ENCODE measurements around the gene STUM. TPM values are rescaled to one million over a fixed set of nuclear protein-coding genes. Genes with fewer than 3 reads are reported as not detected.

The STUM gene
- polyA plus RNA-seq, 1 donor (not counting 4 experiments of a cell fraction or from before 2014, with no cell fraction given), result 0.01 TPM

- Histone ChIP-seq H3K27ac (ENCODE audit: control insufficient read depth, insufficient read depth, low read length) (no peak overlapping the region), H3K27me3 (ENCODE audit: control insufficient read depth, extremely low read depth, insufficient read depth, low read length) (peaks cover 41% of the 10 kb centered on the region), H3K4me2 (ENCODE audit: control insufficient read depth, extremely low read depth, insufficient read depth, low read depth, low read length) (no peak overlapping the region), H3K9me1 (ENCODE audit: control insufficient read depth, extremely low read depth, insufficient read depth, low read length) (no peaks in the 10 kb centered on the region), H4K20me1 (ENCODE audit: control insufficient read depth, extremely low read depth, insufficient read depth, low read length) (no peaks in the 10 kb centered on the region), H3K9me3 (ENCODE audit: control insufficient read depth, low read depth, low read length) (no peaks in the 10 kb centered on the region), H3K79me2 (ENCODE audit: control insufficient read depth, insufficient read depth, low read length) (no peaks in the 10 kb centered on the region), H2AFZ (ENCODE audit: control insufficient read depth, low read length) (no peak overlapping the region), H3K4me1 (ENCODE audit: control insufficient read depth, extremely low read depth, insufficient read depth, low read length) (no peaks in the 10 kb centered on the region), H3K36me3 (ENCODE audit: control insufficient read depth in 2 of 2, extremely low read depth in 1 of 2, insufficient read depth in 2 of 2, low read length in 2 of 2) (no peaks in the 10 kb centered on the region), H3K4me3 (ENCODE audit: control insufficient read depth in 2 of 3, extremely low read depth in 1 of 3, insufficient read depth in 2 of 3, low read depth in 1 of 3, low read length in 3 of 3) (no peak overlapping the region), H3K9ac (ENCODE audit: control insufficient read depth, extremely low read depth, insufficient read depth, low read length) (no peak overlapping the region)
- no peak for TF ChIP-seq EZH2 (IDR thresholded peaks at IDR 0.05; ENCODE audit: low read length)
- dilution Hi-C loops (cut with MboI; ENCODE audit: extremely low pct_ligation_motif_present, low sequenced_read_pairs), result no loop called here
- no peak for DNase-seq (ENCODE audit: low read depth, low spot score)
- FAIRE-seq, result no peak
Observed at GRCh38 chr1:226555092-226555491, 6.5 kb downstream of the STUM start.

DNA sequence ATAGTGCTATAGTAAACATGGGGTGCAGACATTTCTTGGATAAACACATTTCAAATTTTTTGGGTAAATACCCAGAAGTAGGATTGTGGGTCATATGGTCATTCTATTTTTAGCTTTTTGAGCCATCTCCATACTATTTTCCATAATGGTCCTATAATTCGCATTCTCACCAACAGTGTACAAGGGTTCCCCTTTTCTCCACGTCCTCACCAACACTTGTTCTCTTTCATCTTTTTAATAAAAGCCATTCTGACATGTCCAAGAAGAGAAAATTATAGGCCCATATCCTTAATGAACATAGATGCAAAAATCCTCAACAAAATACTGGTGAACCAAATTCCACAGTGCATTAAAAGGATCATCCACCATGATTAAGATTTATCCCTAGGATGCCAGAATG, 8.9 kb downstream of the STUM start:
- Histone ChIP-seq H3K27ac (ENCODE audit: control insufficient read depth, insufficient read depth, low read length) (no peak overlapping the region), H3K9ac (ENCODE audit: control insufficient read depth, extremely low read depth, insufficient read depth, low read length) (no peak overlapping the region), H3K4me1 (ENCODE audit: control insufficient read depth, extremely low read depth, insufficient read depth, low read length) (no peaks in the 10 kb centered on the region), H3K9me3 (ENCODE audit: control insufficient read depth, low read depth, low read length) (no peaks in the 10 kb centered on the region), H3K27me3 (ENCODE audit: control insufficient read depth, extremely low read depth, insufficient read depth, low read length) (peaks cover 18% of the 10 kb centered on the region), H3K36me3 (ENCODE audit: control insufficient read depth in 2 of 2, extremely low read depth in 1 of 2, insufficient read depth in 2 of 2, low read length in 2 of 2) (no peaks in the 10 kb centered on the region), H3K4me3 (ENCODE audit: control insufficient read depth in 2 of 3, extremely low read depth in 1 of 3, insufficient read depth in 2 of 3, low read depth in 1 of 3, low read length in 3 of 3) (no peak overlapping the region), H2AFZ (ENCODE audit: control insufficient read depth, low read length) (no peak overlapping the region), H3K9me1 (ENCODE audit: control insufficient read depth, extremely low read depth, insufficient read depth, low read length) (no peaks in the 10 kb centered on the region), H3K79me2 (ENCODE audit: control insufficient read depth, insufficient read depth, low read length) (no peaks in the 10 kb centered on the region), H4K20me1 (ENCODE audit: control insufficient read depth, extremely low read depth, insufficient read depth, low read length) (no peaks in the 10 kb centered on the region), H3K4me2 (ENCODE audit: control insufficient read depth, extremely low read depth, insufficient read depth, low read depth, low read length) (no peak overlapping the region)
- TF ChIP-seq, protein P1, sequence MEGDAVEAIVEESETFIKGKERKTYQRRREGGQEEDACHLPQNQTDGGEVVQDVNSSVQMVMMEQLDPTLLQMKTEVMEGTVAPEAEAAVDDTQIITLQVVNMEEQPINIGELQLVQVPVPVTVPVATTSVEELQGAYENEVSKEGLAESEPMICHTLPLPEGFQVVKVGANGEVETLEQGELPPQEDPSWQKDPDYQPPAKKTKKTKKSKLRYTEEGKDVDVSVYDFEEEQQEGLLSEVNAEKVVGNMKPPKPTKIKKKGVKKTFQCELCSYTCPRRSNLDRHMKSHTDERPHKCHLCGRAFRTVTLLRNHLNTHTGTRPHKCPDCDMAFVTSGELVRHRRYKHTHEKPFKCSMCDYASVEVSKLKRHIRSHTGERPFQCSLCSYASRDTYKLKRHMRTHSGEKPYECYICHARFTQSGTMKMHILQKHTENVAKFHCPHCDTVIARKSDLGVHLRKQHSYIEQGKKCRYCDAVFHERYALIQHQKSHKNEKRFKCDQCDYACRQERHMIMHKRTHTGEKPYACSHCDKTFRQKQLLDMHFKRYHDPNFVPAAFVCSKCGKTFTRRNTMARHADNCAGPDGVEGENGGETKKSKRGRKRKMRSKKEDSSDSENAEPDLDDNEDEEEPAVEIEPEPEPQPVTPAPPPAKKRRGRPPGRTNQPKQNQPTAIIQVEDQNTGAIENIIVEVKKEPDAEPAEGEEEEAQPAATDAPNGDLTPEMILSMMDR (optimal IDR thresholded peaks at IDR 0.05 in 1 of 3, IDR thresholded peaks at IDR 0.05 in 1 of 3, conservative IDR thresholded peaks at IDR 0.05 in 1 of 3; ENCODE audit: extremely low read depth in 1 of 3, insufficient read depth in 2 of 3, low read length in 3 of 3), result no peak
- TF ChIP-seq EZH2 (IDR thresholded peaks at IDR 0.05; ENCODE audit: low read length), result no peak
- no peak for FAIRE-seq
- dilution Hi-C loops (cut with MboI; ENCODE audit: extremely low pct_ligation_motif_present, low sequenced_read_pairs), result no loop called here
- DNase-seq (ENCODE audit: low read depth, low spot score), result no peak

DNA sequence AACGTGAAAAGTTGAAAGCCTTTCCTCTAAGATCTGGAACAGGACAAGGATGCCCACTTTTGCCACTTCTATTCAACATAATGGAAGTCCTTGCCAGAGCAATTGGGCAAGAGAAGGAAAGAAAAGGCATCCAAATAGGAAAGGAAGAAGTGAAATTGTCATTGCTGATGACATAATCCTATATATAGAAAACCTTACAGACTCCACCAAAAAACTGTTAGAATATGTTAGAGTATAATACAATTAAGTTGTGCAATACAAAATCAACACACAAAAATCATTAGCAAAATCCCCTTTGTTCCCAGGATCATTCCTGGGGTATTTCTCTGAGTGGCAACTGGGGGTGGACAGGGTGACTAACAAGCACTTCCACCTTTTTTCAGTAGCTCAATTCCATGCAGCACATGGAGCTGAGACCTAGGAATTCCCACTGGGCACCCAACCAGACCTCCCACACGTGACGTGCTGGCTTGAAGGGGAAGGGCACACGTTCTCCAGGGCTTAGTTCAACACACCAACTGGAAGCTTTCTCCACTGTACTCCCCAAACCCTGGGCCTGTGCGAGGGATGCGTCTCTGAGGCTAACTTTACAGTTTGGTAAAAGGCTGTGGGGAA, 9.6 kb downstream of the STUM start:
- Histone ChIP-seq H3K4me2 (ENCODE audit: control insufficient read depth, extremely low read depth, insufficient read depth, low read depth, low read length) (no peak overlapping the region), H4K20me1 (ENCODE audit: control insufficient read depth, extremely low read depth, insufficient read depth, low read length) (no peaks in the 10 kb centered on the region), H3K9ac (ENCODE audit: control insufficient read depth, extremely low read depth, insufficient read depth, low read length) (no peak overlapping the region), H3K27ac (ENCODE audit: control insufficient read depth, insufficient read depth, low read length) (no peak overlapping the region), H3K9me3 (ENCODE audit: control insufficient read depth, low read depth, low read length) (no peaks in the 10 kb centered on the region), H3K36me3 (ENCODE audit: control insufficient read depth in 2 of 2, extremely low read depth in 1 of 2, insufficient read depth in 2 of 2, low read length in 2 of 2) (no peaks in the 10 kb centered on the region), H3K4me3 (ENCODE audit: control insufficient read depth in 2 of 3, extremely low read depth in 1 of 3, insufficient read depth in 2 of 3, low read depth in 1 of 3, low read length in 3 of 3) (no peak overlapping the region), H3K9me1 (ENCODE audit: control insufficient read depth, extremely low read depth, insufficient read depth, low read length) (no peaks in the 10 kb centered on the region), H3K27me3 (ENCODE audit: control insufficient read depth, extremely low read depth, insufficient read depth, low read length) (peaks cover 17% of the 10 kb centered on the region), H3K79me2 (ENCODE audit: control insufficient read depth, insufficient read depth, low read length) (no peaks in the 10 kb centered on the region), H3K4me1 (ENCODE audit: control insufficient read depth, extremely low read depth, insufficient read depth, low read length) (no peaks in the 10 kb centered on the region), H2AFZ (ENCODE audit: control insufficient read depth, low read length) (no peak overlapping the region)
- FAIRE-seq (no peak), DNase-seq (ENCODE audit: low read depth, low spot score) (no peak)
- dilution Hi-C loops (cut with MboI; ENCODE audit: extremely low pct_ligation_motif_present, low sequenced_read_pairs), result no loop called here
- TF ChIP-seq, protein P1 (optimal IDR thresholded peaks at IDR 0.05 in 1 of 3, IDR thresholded peaks at IDR 0.05 in 1 of 3, conservative IDR thresholded peaks at IDR 0.05 in 1 of 3; ENCODE audit: extremely low read depth in 1 of 3, insufficient read depth in 2 of 3, low read length in 3 of 3), result no peak
- TF ChIP-seq EZH2 (IDR thresholded peaks at IDR 0.05; ENCODE audit: low read length), result no peak

Measured in keratinocyte (primary cell).